ENCODE data around the gene TSPAN18.

Gene TSPAN18

GRCh38 chr11:44771252-44771734, 44.5 kb downstream of the TSPAN18 start:
- H3K9ac ChIP-seq (ENCODE audit: insufficient read length) = no peak overlapping the region
- TF ChIP-seq POLR2AphosphoS5 (IDR thresholded peaks at IDR 0.05; ENCODE audit: borderline replicate concordance, low read depth, low read length) (no peak), FOXP2 (optimal IDR thresholded peaks at IDR 0.05; ENCODE audit: control extremely low read depth, extremely low read length, insufficient read depth) (no peak), EZH2 (IDR thresholded peaks at IDR 0.05) (no peak)
- H3K9me3 ChIP-seq (ENCODE audit: low read depth, low read length) = no peaks in the 10 kb centered on the region
- no peak for DNase-seq (ENCODE audit: low read depth, low spot score)
- no peak overlapping the region for H3K27ac ChIP-seq
- no peak overlapping the region for H3K4me3 ChIP-seq
- peaks cover 3% of the 10 kb centered on the region for H3K36me3 ChIP-seq (ENCODE audit: insufficient read depth, low read length)

DNA sequence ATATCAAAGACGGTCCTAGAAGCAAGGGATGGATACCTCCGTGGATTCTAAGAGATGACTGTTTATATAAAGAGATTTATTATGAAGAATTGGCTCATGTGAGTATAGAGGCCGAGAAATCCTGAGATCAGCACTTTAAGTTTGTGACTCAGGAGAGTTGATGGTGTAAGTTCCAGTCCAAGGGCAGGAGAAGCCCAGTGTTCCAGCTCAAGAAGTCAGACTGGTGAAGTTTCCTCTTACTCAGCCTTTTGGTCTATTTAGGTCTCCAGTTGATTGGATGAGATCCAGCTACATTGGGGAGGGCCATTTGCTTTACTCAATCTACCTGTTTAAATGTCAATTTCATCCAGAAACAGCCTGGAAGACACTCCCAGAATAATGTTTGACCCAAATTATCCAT, 45.1 kb downstream of the TSPAN18 start:
- no peak for TF ChIP-seq POLR2AphosphoS5 (IDR thresholded peaks at IDR 0.05; ENCODE audit: borderline replicate concordance, low read depth, low read length)
- no peak for TF ChIP-seq EZH2 (IDR thresholded peaks at IDR 0.05)
- TF ChIP-seq FOXP2 (optimal IDR thresholded peaks at IDR 0.05; ENCODE audit: control extremely low read depth, extremely low read length, insufficient read depth) = no peak
- DNase-seq (ENCODE audit: low read depth, low spot score) = no peak
- no peaks in the 10 kb centered on the region for H3K9me3 ChIP-seq (ENCODE audit: low read depth, low read length)
- no peak overlapping the region for H3K9ac ChIP-seq (ENCODE audit: insufficient read length)
- H3K36me3 ChIP-seq (ENCODE audit: insufficient read depth, low read length) = peaks cover 3% of the 10 kb centered on the region
- H3K27ac ChIP-seq = no peak overlapping the region
- no peak overlapping the region for H3K4me3 ChIP-seq

- Histone ChIP-seq H3K4me3 (no peak overlapping the region), H3K27ac (no peak overlapping the region), H3K9me3 (ENCODE audit: low read depth, low read length) (no peaks in the 10 kb centered on the region), H3K9ac (ENCODE audit: insufficient read length) (no peak overlapping the region), H3K36me3 (ENCODE audit: insufficient read depth, low read length) (peaks cover 1% of the 10 kb centered on the region)
- DNase-seq (ENCODE audit: low read depth, low spot score) = no peak
- TF ChIP-seq POLR2AphosphoS5 (IDR thresholded peaks at IDR 0.05; ENCODE audit: borderline replicate concordance, low read depth, low read length) (no peak), EZH2 (IDR thresholded peaks at IDR 0.05) (no peak), FOXP2 (optimal IDR thresholded peaks at IDR 0.05; ENCODE audit: control extremely low read depth, extremely low read length, insufficient read depth) (no peak)
Measured at GRCh38 chr11:44773351-44773965, 46.7 kb downstream of the TSPAN18 start.

DNA sequence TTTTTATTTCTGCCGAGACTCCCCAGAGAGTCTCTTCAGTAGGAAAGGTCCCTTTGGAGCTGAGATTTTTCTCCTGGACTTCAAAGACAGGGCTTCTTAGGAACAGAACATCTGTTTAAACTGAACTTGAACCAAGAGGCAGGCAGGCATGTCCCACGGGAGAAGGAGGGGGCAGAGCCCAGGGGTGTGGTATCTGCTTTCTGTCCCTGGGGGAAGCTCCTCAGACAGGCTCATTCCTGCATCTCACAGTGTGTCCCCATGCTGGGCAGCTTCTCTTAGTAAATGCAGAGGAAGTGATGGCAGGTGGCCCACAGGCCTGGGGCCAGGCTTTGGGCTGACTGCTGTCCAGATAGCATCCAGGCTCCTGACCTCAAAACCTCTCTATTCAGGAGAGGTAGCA, 47.3 kb downstream of the TSPAN18 start:
- no peak overlapping the region for H3K4me3 ChIP-seq
- no peak for TF ChIP-seq EZH2 (IDR thresholded peaks at IDR 0.05)
- TF ChIP-seq POLR2AphosphoS5 (IDR thresholded peaks at IDR 0.05; ENCODE audit: borderline replicate concordance, low read depth, low read length) = no peak
- TF ChIP-seq FOXP2 (optimal IDR thresholded peaks at IDR 0.05; ENCODE audit: control extremely low read depth, extremely low read length, insufficient read depth) = no peak
- H3K27ac ChIP-seq = no peak overlapping the region
- H3K36me3 ChIP-seq (ENCODE audit: insufficient read depth, low read length) = no peaks in the 10 kb centered on the region
- H3K9ac ChIP-seq (ENCODE audit: insufficient read length) = no peak overlapping the region
- no peak for DNase-seq (ENCODE audit: low read depth, low spot score)
- no peaks in the 10 kb centered on the region for H3K9me3 ChIP-seq (ENCODE audit: low read depth, low read length)

DNA sequence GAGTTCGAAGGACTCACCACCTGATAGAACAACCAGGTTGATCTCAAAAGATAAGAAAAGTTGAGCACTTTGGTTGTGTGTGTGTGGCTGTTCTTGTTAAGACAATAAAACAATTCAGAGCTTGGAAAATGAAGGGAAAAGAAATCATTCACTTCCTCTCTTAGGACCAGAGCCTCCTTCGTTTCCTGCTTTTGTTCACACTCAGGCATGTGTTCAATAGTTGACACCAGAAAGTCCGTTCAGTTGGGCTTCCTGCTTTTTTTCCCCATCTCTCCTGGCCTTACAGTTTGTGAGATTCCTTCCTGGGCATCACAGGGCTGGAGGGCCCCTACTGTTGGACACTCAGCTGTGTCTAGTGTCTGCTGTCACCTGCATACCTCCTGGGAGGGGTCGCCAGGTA, 48.0 kb downstream of the TSPAN18 start:
- no peak for DNase-seq (ENCODE audit: low read depth, low spot score)
- no peak overlapping the region for H3K4me3 ChIP-seq
- H3K27ac ChIP-seq = no peak overlapping the region
- H3K9ac ChIP-seq (ENCODE audit: insufficient read length) = no peak overlapping the region
- TF ChIP-seq FOXP2 (optimal IDR thresholded peaks at IDR 0.05; ENCODE audit: control extremely low read depth, extremely low read length, insufficient read depth) = no peak
- no peak for TF ChIP-seq EZH2 (IDR thresholded peaks at IDR 0.05)
- no peak for TF ChIP-seq POLR2AphosphoS5 (IDR thresholded peaks at IDR 0.05; ENCODE audit: borderline replicate concordance, low read depth, low read length)
- H3K36me3 ChIP-seq (ENCODE audit: insufficient read depth, low read length) = no peaks in the 10 kb centered on the region
- H3K9me3 ChIP-seq (ENCODE audit: low read depth, low read length) = no peaks in the 10 kb centered on the region

DNA sequence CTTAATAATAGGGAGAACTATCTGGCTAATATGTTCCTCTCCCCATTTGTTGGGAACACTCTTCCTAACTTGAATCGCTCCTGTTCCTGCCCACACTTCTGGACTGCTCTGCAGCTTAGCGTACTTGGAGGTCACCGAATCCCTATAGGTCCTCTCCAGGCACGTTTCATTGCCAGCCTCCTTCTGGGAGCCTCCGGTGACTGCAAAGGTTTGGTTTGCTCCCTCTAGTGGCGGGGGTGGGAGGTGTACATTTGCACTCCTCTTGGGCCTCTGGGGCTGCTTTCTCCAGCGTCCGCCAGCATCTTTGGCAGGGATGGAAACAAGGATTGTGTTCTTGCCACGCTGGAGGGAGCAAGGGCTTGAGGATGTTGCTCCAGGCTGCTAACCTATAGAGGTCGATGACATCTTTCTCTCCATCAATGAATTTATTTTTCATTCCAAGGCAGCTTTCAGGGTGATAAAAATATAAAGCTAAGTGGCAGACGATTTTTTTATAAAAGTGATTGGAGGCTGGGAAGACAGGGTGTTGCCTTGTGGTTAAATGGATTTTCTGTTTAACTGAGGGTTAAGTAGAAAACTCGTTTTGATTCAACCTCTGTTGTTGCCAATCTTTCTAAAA, 48.7 kb downstream of the TSPAN18 start:
- Histone ChIP-seq H3K4me3 (no peak overlapping the region), H3K27ac (no peak overlapping the region), H3K36me3 (ENCODE audit: insufficient read depth, low read length) (no peaks in the 10 kb centered on the region), H3K9me3 (ENCODE audit: low read depth, low read length) (no peaks in the 10 kb centered on the region), H3K9ac (ENCODE audit: insufficient read length) (no peak overlapping the region)
- DNase-seq (ENCODE audit: low read depth, low spot score) = no peak
- TF ChIP-seq POLR2AphosphoS5 (IDR thresholded peaks at IDR 0.05; ENCODE audit: borderline replicate concordance, low read depth, low read length) (no peak), EZH2 (IDR thresholded peaks at IDR 0.05) (no peak), FOXP2 (optimal IDR thresholded peaks at IDR 0.05; ENCODE audit: control extremely low read depth, extremely low read length, insufficient read depth) (no peak)

DNA sequence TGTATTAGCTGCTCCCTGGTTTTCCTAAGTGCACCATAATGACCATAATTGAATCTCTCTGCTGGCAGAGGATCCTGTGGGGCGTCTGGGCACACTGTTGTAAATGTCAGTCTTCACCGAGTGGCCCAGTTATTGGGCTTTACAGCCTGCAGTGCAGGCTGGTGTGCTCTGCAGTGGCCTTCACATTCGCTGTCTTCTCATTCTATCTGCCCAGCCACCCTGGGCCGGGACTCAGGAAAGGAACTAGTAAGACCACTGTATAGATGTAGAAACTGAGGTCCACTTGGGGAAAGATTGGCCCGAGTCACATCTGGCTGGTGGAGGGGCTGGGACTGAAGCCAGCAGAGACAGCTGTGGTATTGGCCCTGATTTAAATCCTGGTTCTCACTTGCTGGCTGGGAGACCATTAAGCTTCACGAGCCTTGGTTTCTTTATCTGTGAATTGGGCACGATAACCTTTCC, 49.3 kb downstream of the TSPAN18 start:
- H3K9ac ChIP-seq (ENCODE audit: insufficient read length) = no peak overlapping the region
- DNase-seq (ENCODE audit: low read depth, low spot score) = no peak
- H3K36me3 ChIP-seq (ENCODE audit: insufficient read depth, low read length) = no peaks in the 10 kb centered on the region
- TF ChIP-seq FOXP2 (optimal IDR thresholded peaks at IDR 0.05; ENCODE audit: control extremely low read depth, extremely low read length, insufficient read depth) = no peak
- no peak for TF ChIP-seq EZH2 (IDR thresholded peaks at IDR 0.05)
- TF ChIP-seq POLR2AphosphoS5 (IDR thresholded peaks at IDR 0.05; ENCODE audit: borderline replicate concordance, low read depth, low read length) = no peak
- H3K27ac ChIP-seq = no peak overlapping the region
- no peak overlapping the region for H3K4me3 ChIP-seq
- H3K9me3 ChIP-seq (ENCODE audit: low read depth, low read length) = no peaks in the 10 kb centered on the region

- Histone ChIP-seq H3K9me3 (ENCODE audit: low read depth, low read length) (no peaks in the 10 kb centered on the region), H3K4me3 (no peak overlapping the region), H3K36me3 (ENCODE audit: insufficient read depth, low read length) (no peaks in the 10 kb centered on the region), H3K27ac (no peak overlapping the region), H3K9ac (ENCODE audit: insufficient read length) (no peak overlapping the region)
- TF ChIP-seq POLR2AphosphoS5 (IDR thresholded peaks at IDR 0.05; ENCODE audit: borderline replicate concordance, low read depth, low read length) (no peak), FOXP2 (optimal IDR thresholded peaks at IDR 0.05; ENCODE audit: control extremely low read depth, extremely low read length, insufficient read depth) (no peak), EZH2 (IDR thresholded peaks at IDR 0.05) (no peak)
- DNase-seq (ENCODE audit: low read depth, low spot score) = no peak
Measured at GRCh38 chr11:44776551-44777208, 49.9 kb downstream of the TSPAN18 start.

Measured in SK-N-MC (cell line).